Superior temporal gyrus (tissue), 1 donor: ENCODE data around the gene IDH2.
"Not testable (repeated sequence)": the region's sequence is repeated elsewhere in the genome, so short reads cannot be mapped to it uniquely, and the experiment has no call there.

Experiments used
- DNase-seq: peaks from one replicate; pipeline ENCODE4 v3.0.0-alpha.2; 2016; ENCODE audit errors: extremely low spot score

Gene IDH2

GRCh38 chr15:90115783-90116182, 13.5 kb upstream of the IDH2 start:
- DNase-seq = no peak

GRCh38 chr15:90114451-90114901, 12.2 kb upstream of the IDH2 start:
- DNase-seq = no peak

GRCh38 chr15:90113166-90113565, 10.9 kb upstream of the IDH2 start:
- DNase-seq = no peak

- not testable (repeated sequence) for DNase-seq
These were observed 7.0 kb upstream of the IDH2 start for GRCh38 chr15:90109163-90109751.

GRCh38 chr15:90108038-90108437, 5.8 kb upstream of the IDH2 start:
- DNase-seq = not testable (repeated sequence)

- DNase-seq = peak; percentile 22
These were observed 4.4 kb upstream of the IDH2 start for GRCh38 chr15:90106522-90107117.

- DNase-seq = no peak
These were observed 3.3 kb upstream of the IDH2 start for GRCh38 chr15:90105521-90105920.

- DNase-seq = no peak
These were observed 2.3 kb upstream of the IDH2 start for GRCh38 chr15:90104551-90104950.

- no peak for DNase-seq
These were observed 1.5 kb upstream of the IDH2 start for GRCh38 chr15:90103701-90104329.

GRCh38 chr15:90101130-90101968, 919 bp downstream of the IDH2 start:
- DNase-seq = peak; percentile 66

- peak; percentile 85 for DNase-seq
These were observed 2.1 kb downstream of the IDH2 start for GRCh38 chr15:90099868-90100831.

- DNase-seq = no peak
These were observed 3.0 kb downstream of the IDH2 start for GRCh38 chr15:90099072-90099867.

GRCh38 chr15:90097475-90097874, 4.8 kb downstream of the IDH2 start:
- no peak for DNase-seq

GRCh38 chr15:90095521-90095959, 6.7 kb downstream of the IDH2 start:
- no peak for DNase-seq

GRCh38 chr15:90091156-90091931, 10.9 kb downstream of the IDH2 start:
- no peak for DNase-seq

- DNase-seq = no peak
These were observed 11.9 kb downstream of the IDH2 start for GRCh38 chr15:90090226-90090848.

GRCh38 chr15:90087454-90088154, 14.7 kb downstream of the IDH2 start:
- peak; percentile 62 for DNase-seq

- peak; percentile 40 for DNase-seq
These were observed 15.4 kb downstream of the IDH2 start for GRCh38 chr15:90086868-90087268.
